C4-2B (cell line): ENCODE data around the gene GALNT14.

ENCODE experiments used
- ZFX ChIP-seq: fragments of 450-650 bp; IDR thresholded peaks from 2 replicates; pipeline ENCODE4 v1.6.1; 2017
- TF ChIP-seq, protein P1 (sequence below): fragments of 450-650 bp; conservative IDR thresholded peaks from 2 replicates; pipeline ENCODE4 v1.5.1; 2017; ENCODE audit warnings: mild to moderate bottlenecking

DNA sequence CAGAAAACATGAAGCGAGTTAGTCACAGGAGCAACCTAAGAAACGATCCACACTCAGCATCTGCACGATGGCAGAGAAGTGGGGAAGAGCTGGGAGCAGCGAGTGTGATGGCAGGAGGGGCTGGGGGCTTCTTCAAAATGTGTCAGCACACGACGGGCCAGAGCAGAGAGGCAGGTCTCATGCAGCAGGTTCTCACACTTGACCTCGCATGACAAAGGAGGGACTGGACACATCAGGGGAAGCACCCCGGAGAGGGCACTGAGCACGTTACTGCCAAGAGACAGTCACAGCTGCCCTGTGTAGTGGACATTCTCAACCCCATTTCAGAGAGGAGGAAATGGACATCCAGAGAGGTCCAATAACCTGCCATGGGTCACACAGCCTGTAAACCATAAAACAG, 226.9 kb downstream of the GALNT14 start:
- TF ChIP-seq, protein P1, sequence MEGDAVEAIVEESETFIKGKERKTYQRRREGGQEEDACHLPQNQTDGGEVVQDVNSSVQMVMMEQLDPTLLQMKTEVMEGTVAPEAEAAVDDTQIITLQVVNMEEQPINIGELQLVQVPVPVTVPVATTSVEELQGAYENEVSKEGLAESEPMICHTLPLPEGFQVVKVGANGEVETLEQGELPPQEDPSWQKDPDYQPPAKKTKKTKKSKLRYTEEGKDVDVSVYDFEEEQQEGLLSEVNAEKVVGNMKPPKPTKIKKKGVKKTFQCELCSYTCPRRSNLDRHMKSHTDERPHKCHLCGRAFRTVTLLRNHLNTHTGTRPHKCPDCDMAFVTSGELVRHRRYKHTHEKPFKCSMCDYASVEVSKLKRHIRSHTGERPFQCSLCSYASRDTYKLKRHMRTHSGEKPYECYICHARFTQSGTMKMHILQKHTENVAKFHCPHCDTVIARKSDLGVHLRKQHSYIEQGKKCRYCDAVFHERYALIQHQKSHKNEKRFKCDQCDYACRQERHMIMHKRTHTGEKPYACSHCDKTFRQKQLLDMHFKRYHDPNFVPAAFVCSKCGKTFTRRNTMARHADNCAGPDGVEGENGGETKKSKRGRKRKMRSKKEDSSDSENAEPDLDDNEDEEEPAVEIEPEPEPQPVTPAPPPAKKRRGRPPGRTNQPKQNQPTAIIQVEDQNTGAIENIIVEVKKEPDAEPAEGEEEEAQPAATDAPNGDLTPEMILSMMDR = no peak
- no peak for TF ChIP-seq ZFX
